Endothelial cell (in vitro differentiated cells): ENCODE data around the gene CFAP77. TPM values are rescaled to one million over a fixed set of nuclear protein-coding genes. Genes with fewer than 3 reads are reported as not detected.

Experiments
- DNase-seq: peaks from one replicate; pipeline ENCODE4 v3.0.0; 2021; ENCODE audit warnings: low spot score
- H3K27ac Mint-ChIP-seq: one replicate; pipeline ENCODE4 v1.8.0; 2021; ENCODE audit warnings: mixed read lengths, inconsistent platforms; ENCODE audit not compliant: unreplicated experiment
- H3K27me3 Mint-ChIP-seq: one replicate; pipeline ENCODE4 v1.8.0; 2021; ENCODE audit warnings: mild to moderate bottlenecking, moderate library complexity, mixed read lengths, inconsistent platforms; ENCODE audit not compliant: unreplicated experiment
- H3K36me3 Mint-ChIP-seq: one replicate; pipeline ENCODE4 v1.8.0; 2021; ENCODE audit warnings: mild to moderate bottlenecking, low read depth, mixed read lengths, inconsistent platforms; ENCODE audit not compliant: unreplicated experiment
- H3K4me1 Mint-ChIP-seq: one replicate; pipeline ENCODE4 v1.8.0; 2021; ENCODE audit warnings: mild to moderate bottlenecking, mixed read lengths, inconsistent platforms; ENCODE audit not compliant: unreplicated experiment
- H3K4me3 Mint-ChIP-seq: one replicate; pipeline ENCODE4 v1.8.0; 2021; ENCODE audit warnings: mild to moderate bottlenecking, mixed read lengths, inconsistent platforms; ENCODE audit not compliant: unreplicated experiment
- H3K9me3 Mint-ChIP-seq: one replicate; pipeline ENCODE4 v1.8.0; 2021; ENCODE audit warnings: mixed read lengths, inconsistent platforms; ENCODE audit not compliant: unreplicated experiment
- total RNA-seq: library from RNA; stranded (reverse); fragmentation: NEBNext Ultra II Directional; extraction: Animal tissue kit (Norgen Biotek cat#: 25700); gene quantifications from one replicate; pipeline ENCODE4 v1.2.1, GENCODE V29; 2021; ENCODE audit not compliant: unreplicated experiment
- TF ChIP-seq, protein P1 (sequence below): fragments of 200-600 bp; sonication (generic); IDR thresholded peaks from one replicate; pipeline ENCODE4 v1.5.0; 2021; ENCODE audit warnings: antibody characterized with exemption; ENCODE audit not compliant: unreplicated experiment

CFAP77 gene
- total RNA-seq, 1 donor from 2014 or later, result 3.7 TPM

DNA sequence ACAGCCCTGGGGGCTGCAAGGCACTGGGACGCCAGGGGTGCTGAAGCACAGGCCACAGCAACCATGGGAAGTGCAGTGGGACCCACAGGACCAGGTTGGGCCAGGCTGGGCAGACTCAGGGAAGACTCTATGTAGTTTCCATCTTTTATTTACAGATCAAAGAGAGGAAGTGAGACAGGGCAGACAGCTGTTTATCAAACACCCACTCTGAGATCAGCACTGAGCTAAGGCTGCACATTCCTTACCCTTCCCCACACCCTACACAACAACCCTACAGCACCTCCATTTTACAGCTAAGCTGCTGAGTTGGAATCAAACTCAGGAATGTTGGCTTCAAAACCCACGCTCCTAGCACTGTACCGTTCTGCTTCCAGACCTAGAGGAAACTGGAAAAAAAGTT, 192.2 kb downstream of the CFAP77 start:
- DNase-seq, result no peak
- Mint-ChIP-seq H3K27me3 (peaks cover 5% of the 10 kb centered on the region), H3K4me3 (no peak overlapping the region), H3K4me1 (peaks cover 69% of the 10 kb centered on the region), H3K36me3 (peaks cover 25% of the 10 kb centered on the region), H3K9me3 (no peaks in the 10 kb centered on the region), H3K27ac (peak overlapping the region; percentile 70)
- TF ChIP-seq, protein P1, sequence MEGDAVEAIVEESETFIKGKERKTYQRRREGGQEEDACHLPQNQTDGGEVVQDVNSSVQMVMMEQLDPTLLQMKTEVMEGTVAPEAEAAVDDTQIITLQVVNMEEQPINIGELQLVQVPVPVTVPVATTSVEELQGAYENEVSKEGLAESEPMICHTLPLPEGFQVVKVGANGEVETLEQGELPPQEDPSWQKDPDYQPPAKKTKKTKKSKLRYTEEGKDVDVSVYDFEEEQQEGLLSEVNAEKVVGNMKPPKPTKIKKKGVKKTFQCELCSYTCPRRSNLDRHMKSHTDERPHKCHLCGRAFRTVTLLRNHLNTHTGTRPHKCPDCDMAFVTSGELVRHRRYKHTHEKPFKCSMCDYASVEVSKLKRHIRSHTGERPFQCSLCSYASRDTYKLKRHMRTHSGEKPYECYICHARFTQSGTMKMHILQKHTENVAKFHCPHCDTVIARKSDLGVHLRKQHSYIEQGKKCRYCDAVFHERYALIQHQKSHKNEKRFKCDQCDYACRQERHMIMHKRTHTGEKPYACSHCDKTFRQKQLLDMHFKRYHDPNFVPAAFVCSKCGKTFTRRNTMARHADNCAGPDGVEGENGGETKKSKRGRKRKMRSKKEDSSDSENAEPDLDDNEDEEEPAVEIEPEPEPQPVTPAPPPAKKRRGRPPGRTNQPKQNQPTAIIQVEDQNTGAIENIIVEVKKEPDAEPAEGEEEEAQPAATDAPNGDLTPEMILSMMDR, result no peak

DNA sequence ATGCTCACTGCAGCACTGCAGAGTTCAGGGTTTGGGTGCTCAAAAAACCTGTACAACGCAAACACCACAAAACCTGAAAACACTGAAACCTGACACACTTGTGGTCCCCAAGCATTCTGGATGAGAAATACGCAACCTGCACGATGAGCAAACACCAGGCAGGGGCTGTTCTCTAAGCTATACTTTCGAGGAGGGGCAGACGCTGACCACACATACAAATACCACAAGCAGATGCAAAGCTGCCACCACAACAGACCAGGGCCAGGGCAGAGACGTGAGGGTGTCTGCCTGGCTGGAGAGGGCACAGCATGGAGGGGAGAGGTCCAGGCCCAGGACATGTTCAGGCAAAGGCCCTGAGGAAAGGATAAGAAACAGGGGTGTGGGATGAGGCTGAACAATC, 195.4 kb downstream of the CFAP77 start:
- H3K27me3 Mint-ChIP-seq, result peaks cover 5% of the 10 kb centered on the region
- peaks cover 21% of the 10 kb centered on the region for H3K36me3 Mint-ChIP-seq

DNA sequence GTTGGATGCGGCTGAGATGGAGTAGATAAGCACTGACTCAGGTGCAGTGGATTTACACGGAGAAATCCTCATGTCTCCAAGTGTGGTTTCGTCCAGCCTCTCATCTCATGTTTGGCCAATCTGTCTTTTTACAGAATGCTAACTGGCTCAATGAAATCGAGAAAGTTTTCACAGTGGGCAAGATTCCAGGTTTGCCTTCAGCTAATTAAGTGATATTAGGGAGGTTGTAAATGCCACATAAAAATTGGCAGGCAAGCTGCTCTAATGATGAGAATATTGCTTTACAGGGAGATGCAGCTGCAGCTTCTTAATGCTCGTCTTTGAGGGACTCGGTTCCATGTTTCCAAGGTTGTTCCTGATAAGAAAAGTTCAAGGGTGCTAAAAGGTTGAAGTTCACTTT, 196.1 kb downstream of the CFAP77 start:
- peaks cover 5% of the 10 kb centered on the region for H3K27me3 Mint-ChIP-seq
- peaks cover 20% of the 10 kb centered on the region for H3K36me3 Mint-ChIP-seq
- H3K27ac Mint-ChIP-seq, result no peak overlapping the region
- H3K4me1 Mint-ChIP-seq, result peaks cover 52% of the 10 kb centered on the region
- H3K4me3 Mint-ChIP-seq, result no peak overlapping the region
- DNase-seq, result no peak
- no peaks in the 10 kb centered on the region for H3K9me3 Mint-ChIP-seq
- TF ChIP-seq, protein P1, result no peak

More for the DNA sequence above, 195.4 kb downstream of the CFAP77 start:
- Mint-ChIP-seq H3K4me3 (no peak overlapping the region), H3K9me3 (no peaks in the 10 kb centered on the region), H3K27ac (no peak overlapping the region), H3K4me1 (peaks cover 52% of the 10 kb centered on the region)
- TF ChIP-seq, protein P1, result no peak
- no peak for DNase-seq

DNA sequence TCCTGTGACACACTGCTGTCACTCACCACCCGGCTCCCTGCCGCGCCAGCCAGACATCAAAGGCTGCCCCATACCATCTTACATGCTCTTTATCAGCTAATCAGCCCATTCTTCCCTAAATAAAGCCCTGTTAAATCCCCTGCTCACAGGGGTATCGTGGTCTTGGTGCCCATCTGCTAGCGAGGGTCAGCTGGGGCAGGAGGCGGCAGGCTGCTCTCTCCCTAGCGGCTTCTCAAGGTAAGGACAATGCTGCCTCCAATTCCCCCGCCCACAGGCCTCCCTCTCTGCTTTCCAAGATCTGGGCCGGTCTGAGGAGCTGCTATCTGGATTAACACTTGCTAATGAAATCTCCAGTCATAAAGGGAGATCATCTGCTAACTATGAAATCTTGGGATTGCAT, 199.2 kb downstream of the CFAP77 start:
- no peak overlapping the region for H3K4me3 Mint-ChIP-seq
- no peaks in the 10 kb centered on the region for H3K27me3 Mint-ChIP-seq
- no peaks in the 10 kb centered on the region for H3K9me3 Mint-ChIP-seq
- H3K4me1 Mint-ChIP-seq, result peaks cover 30% of the 10 kb centered on the region
- TF ChIP-seq, protein P1, result no peak
- H3K27ac Mint-ChIP-seq, result no peak overlapping the region
- DNase-seq, result no peak
- H3K36me3 Mint-ChIP-seq, result peaks cover 32% of the 10 kb centered on the region

DNA sequence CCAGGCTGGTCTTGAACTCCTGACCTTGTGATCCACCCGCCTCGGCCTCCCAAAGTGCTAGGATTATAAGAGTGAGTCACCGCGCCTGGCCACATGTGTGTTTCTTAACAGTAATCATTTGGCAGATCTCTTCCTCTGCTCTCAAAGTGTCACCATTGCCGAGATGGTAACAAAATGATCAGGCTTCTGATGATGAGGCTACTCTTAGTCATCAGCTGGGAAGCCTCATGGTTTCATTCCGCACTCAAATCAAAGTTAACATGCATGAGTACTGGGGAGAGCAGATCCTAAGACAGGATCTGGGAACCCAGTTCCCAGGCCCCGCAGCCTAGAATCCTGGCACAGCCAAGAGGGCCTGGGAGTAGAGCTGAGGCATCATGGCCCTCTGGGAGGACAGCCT, 199.8 kb downstream of the CFAP77 start:
- Mint-ChIP-seq H3K27me3 (peaks cover 2% of the 10 kb centered on the region), H3K27ac (no peak overlapping the region), H3K9me3 (no peaks in the 10 kb centered on the region), H3K36me3 (peaks cover 38% of the 10 kb centered on the region), H3K4me1 (peaks cover 24% of the 10 kb centered on the region), H3K4me3 (no peak overlapping the region)
- TF ChIP-seq, protein P1, result no peak
- no peak for DNase-seq
